AG09309 (cell line): Measurements from ENCODE around the gene AGBL2.
"Not testable (repeated sequence)": the region's sequence is repeated elsewhere in the genome, so short reads cannot be mapped to it uniquely, and the experiment has no call there.

ENCODE experiments used
- DNase-seq: peaks from one replicate; pipeline ENCODE4 v3.0.0-alpha.2; 2010; ENCODE audit warnings: low read depth
- H3K4me3 ChIP-seq: 2 replicates; pipeline ENCODE4 v1.5.1; 2011; ENCODE audit warnings: mild to moderate bottlenecking, low read depth, low read length, moderate library complexity; ENCODE audit not compliant: control insufficient read depth
- CTCF ChIP-seq: IDR thresholded peaks from 2 replicates; pipeline ENCODE4 v1.5.1; 2011; ENCODE audit warnings: mild to moderate bottlenecking, low read depth, low read length, inconsistent platforms; ENCODE audit not compliant: insufficient read depth, control insufficient read depth; ENCODE audit errors: missing control alignments

The AGBL2 gene

GRCh38 chr11:47716692-47717091 is 1.5 kb upstream of the AGBL2 start:
- H3K4me3 ChIP-seq: no peak overlapping the region
- no peak for DNase-seq
- no peak for TF ChIP-seq CTCF

- DNase-seq: no peak
- TF ChIP-seq CTCF: no peak
- peak overlapping the region; percentile 82 for H3K4me3 ChIP-seq
Measured at GRCh38 chr11:47714554-47715081, 551 bp downstream of the AGBL2 start.

- no peak for DNase-seq
- TF ChIP-seq CTCF: no peak
- no peak overlapping the region for H3K4me3 ChIP-seq
Measured at GRCh38 chr11:47711816-47712215, 3.4 kb downstream of the AGBL2 start.

GRCh38 chr11:47711225-47711624 is 3.9 kb downstream of the AGBL2 start:
- H3K4me3 ChIP-seq: no peak overlapping the region
- no peak for DNase-seq
- TF ChIP-seq CTCF: no peak

- DNase-seq, H3K4me3 ChIP-seq: not testable (repeated sequence)
Measured at GRCh38 chr11:47707275-47707786, 7.8 kb downstream of the AGBL2 start.

GRCh38 chr11:47705721-47706120 is 9.4 kb downstream of the AGBL2 start:
- H3K4me3 ChIP-seq: no peak overlapping the region
- TF ChIP-seq CTCF: no peak
- DNase-seq: no peak

- no peak for DNase-seq
- no peak overlapping the region for H3K4me3 ChIP-seq
- TF ChIP-seq CTCF: no peak
Measured at GRCh38 chr11:47691979-47692378, 23.2 kb downstream of the AGBL2 start.
